Loucy (cell line): Measurements from ENCODE around the gene CCND1.

Experiments
- EZH2phosphoT487 ChIP-seq: fragments of 200-600 bp; IDR thresholded peaks from 2 replicates; pipeline ENCODE4 v1.6.1; 2018; ENCODE audit warnings: antibody characterized with exemption, mild to moderate bottlenecking, moderate library complexity, borderline replicate concordance
- TF ChIP-seq, protein P1 (sequence below): fragments of 200-600 bp; sonication (generic); conservative IDR thresholded peaks from 2 replicates; pipeline ENCODE4 v1.5.1; 2014; ENCODE audit warnings: mild to moderate bottlenecking, antibody characterized with exemption, low read length

- TF ChIP-seq, protein P1, sequence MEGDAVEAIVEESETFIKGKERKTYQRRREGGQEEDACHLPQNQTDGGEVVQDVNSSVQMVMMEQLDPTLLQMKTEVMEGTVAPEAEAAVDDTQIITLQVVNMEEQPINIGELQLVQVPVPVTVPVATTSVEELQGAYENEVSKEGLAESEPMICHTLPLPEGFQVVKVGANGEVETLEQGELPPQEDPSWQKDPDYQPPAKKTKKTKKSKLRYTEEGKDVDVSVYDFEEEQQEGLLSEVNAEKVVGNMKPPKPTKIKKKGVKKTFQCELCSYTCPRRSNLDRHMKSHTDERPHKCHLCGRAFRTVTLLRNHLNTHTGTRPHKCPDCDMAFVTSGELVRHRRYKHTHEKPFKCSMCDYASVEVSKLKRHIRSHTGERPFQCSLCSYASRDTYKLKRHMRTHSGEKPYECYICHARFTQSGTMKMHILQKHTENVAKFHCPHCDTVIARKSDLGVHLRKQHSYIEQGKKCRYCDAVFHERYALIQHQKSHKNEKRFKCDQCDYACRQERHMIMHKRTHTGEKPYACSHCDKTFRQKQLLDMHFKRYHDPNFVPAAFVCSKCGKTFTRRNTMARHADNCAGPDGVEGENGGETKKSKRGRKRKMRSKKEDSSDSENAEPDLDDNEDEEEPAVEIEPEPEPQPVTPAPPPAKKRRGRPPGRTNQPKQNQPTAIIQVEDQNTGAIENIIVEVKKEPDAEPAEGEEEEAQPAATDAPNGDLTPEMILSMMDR = no peak
- no peak for TF ChIP-seq EZH2phosphoT487
Observed at GRCh38 chr11:69654660-69655478, 13.9 kb downstream of the CCND1 start.
